Lung (tissue), 12 donors: ENCODE results near the gene TMPRSS3. TPM values are rescaled to one million over a fixed set of nuclear protein-coding genes. Genes with fewer than 3 reads are reported as not detected.
"Not testable (repeated sequence)": the region's sequence is repeated elsewhere in the genome, so short reads cannot be mapped to it uniquely, and the experiment has no call there.

Experiments used
- ATAC-seq: fragments of 200-7000 bp; cut with Tn5 transposase; one replicate; pipeline ENCODE4 v1.9.1; 2020; ENCODE audit warnings: moderate number of reproducible peaks; ENCODE audit not compliant: insufficient read depth, low FRiP score
- DNase-seq, 3 donors: peaks; one replicate each; pipeline ENCODE4 v3.0.0-alpha.2; 2013 to 2017
- H3K27ac ChIP-seq, 2 donors: one replicate each; pipeline ENCODE4 v1.5.1; 2013; ENCODE audit warnings: mild to moderate bottlenecking in 2 of 2, moderate library complexity in 2 of 2, control low read depth in 1 of 2, inconsistent platforms in 1 of 2, low read depth in 1 of 2, low read length in 1 of 2
- H3K27me3 ChIP-seq, 3 donors: one replicate each; pipeline ENCODE4 v1.5.1; 2013; ENCODE audit warnings: low read length in 2 of 3; ENCODE audit not compliant: control insufficient read depth in 3 of 3, insufficient read depth in 3 of 3
- H3K36me3 ChIP-seq, 4 donors: one replicate each; pipeline ENCODE4 v1.5.1; 2013; ENCODE audit warnings: low read length in 4 of 4, mild to moderate bottlenecking in 1 of 4, moderate library complexity in 1 of 4; ENCODE audit not compliant: control insufficient read depth in 4 of 4, insufficient read depth in 4 of 4
- H3K4me1 ChIP-seq, 5 donors: one replicate each; pipeline ENCODE4 v1.5.1; 2013; ENCODE audit warnings: low read length in 5 of 5, mild to moderate bottlenecking in 2 of 5, moderate library complexity in 1 of 5; ENCODE audit not compliant: control insufficient read depth in 5 of 5, insufficient read depth in 5 of 5
- H3K4me3 ChIP-seq: one replicate; pipeline ENCODE4 v1.5.1; 2013; ENCODE audit warnings: mild to moderate bottlenecking, control low read depth, moderate library complexity
- H3K9ac ChIP-seq, 2 donors: one replicate each; pipeline ENCODE4 v1.5.1; 2013; ENCODE audit warnings: low read length in 2 of 2, control low read depth in 1 of 2; ENCODE audit not compliant: insufficient read depth in 1 of 2
- H3K9me3 ChIP-seq, 4 donors: one replicate each; pipeline ENCODE4 v1.5.1; 2013; ENCODE audit warnings: low read length in 3 of 4, mild to moderate bottlenecking in 1 of 4, moderate library complexity in 1 of 4; ENCODE audit not compliant: control insufficient read depth in 4 of 4, insufficient read depth in 3 of 4
- CTCF ChIP-seq: IDR thresholded peaks from 2 replicates; pipeline ENCODE4 v1.5.1; 2012; ENCODE audit warnings: mild to moderate bottlenecking; ENCODE audit errors: control extremely low read depth, extremely low read depth
- WGBS, 2 donors: extraction: QIAGEN DNeasy Blood & Tissue Kit; methylation state at CpG; one replicate each; pipeline ENCODE4 v1.1.7; 2013; 5-methylcytosine and 5-hydroxymethylcytosine counted together
- polyA plus RNA-seq, 2 donors: library from polyadenylated mRNA; stranded (reverse); fragments of 200-250 nt; gene quantifications; one replicate each; pipeline ENCODE4 v1.2.1, GENCODE V29; 2013
- total RNA-seq, 2 donors: library from RNA; depleted of rRNA in 1 of 2; stranded (reverse); fragments of >200 nt in 1 of 2; gene quantifications; one replicate each; pipeline ENCODE4 v1.2.1, GENCODE V29; 2014 to 2021
- donor health status: control.
- donor health status: control.
- donor health status: Bipolar disorder and iron deficiency.
- donor health status: healthy.
- donor health status: DM: yes; HTN: yes; CAD: no.

TMPRSS3 gene
- total and polyA plus RNA-seq, 4 donors: 2.1 to 7.9 (median 4.2) TPM

GRCh38 chr21:42411891-42412635 lies 16.2 kb upstream of the TMPRSS3 start:
- H3K36me3 ChIP-seq: no peaks in the 10 kb centered on the region
- 68 to 80% methylated on average over 21 of the region's 21 CpGs for WGBS, 2 donors
- peaks cover 0 to 2% (median 0%) of the 10 kb centered on the region in 4 donors for H3K9me3 ChIP-seq
- H3K9ac ChIP-seq: no peak overlapping the region
- H3K4me1 ChIP-seq: peaks cover 0 to 8% (median 0%) of the 10 kb centered on the region in 5 donors
- TF ChIP-seq CTCF: no peak
- no peak overlapping the region for H3K27ac ChIP-seq
- no peak overlapping the region for H3K4me3 ChIP-seq
- DNase-seq (no peak), ATAC-seq (no peak)
- no peaks in the 10 kb centered on the region for H3K27me3 ChIP-seq

DNA sequence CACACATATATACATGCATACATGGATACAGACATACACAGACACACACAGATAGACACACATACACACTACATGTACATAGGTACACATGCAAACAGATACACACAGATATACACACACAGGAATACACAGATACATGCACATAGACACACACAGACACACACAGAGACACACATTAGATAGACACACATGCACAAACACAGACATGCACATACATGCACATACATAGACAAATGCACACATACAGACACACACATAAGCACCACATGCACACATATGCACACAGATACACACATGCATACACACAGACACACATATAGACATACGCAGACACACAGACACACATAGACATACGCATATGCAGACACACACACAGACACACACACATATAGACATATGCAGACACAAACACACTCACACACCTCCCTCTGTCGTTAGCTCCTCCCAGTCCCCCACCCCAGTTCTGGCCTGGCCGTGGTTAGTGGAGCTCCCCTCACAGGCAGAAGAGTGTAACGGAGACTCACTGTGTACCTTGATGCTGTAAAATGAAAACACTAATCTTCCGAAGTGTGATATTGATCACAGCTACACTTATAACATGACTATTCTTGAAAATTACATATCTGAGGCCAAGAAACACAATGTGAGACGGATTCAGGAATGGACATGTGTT lies 15.5 kb upstream of the TMPRSS3 start:
- WGBS, 2 donors: 60 to 72% methylated on average over 7 of the region's 7 CpGs
- Histone ChIP-seq H3K4me3 (no peak overlapping the region), H3K27ac (no peak overlapping the region), H3K4me1 (peaks cover 0 to 8% (median 0%) of the 10 kb centered on the region in 5 donors), H3K27me3 (no peaks in the 10 kb centered on the region), H3K36me3 (no peaks in the 10 kb centered on the region), H3K9ac (no peak overlapping the region), H3K9me3 (peaks cover 0 to 2% (median 0%) of the 10 kb centered on the region in 4 donors)
- DNase-seq (no peak), ATAC-seq (no peak)
- no peak for TF ChIP-seq CTCF

DNA sequence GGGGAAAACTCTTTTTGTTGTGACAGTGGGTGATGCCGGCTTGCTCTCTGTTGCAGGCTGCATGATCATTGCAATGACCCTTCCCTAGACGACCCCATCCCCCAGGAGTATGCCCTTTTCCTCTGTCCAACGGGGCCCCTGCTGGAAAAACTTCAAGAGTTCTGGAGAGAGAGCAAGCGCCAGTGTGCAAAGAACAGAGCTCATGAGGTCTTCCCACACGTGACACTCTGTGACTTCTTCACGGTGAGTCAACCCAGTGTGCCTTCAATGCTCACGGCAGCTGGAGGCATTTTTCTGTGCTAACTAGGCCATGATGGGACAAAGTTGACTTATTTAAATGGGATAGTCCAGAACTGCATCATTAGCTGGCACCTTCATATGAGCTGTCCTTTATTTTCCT lies 13.5 kb upstream of the TMPRSS3 start:
- ATAC-seq (no peak), DNase-seq (no peak)
- Histone ChIP-seq H3K9me3 (peaks cover 0 to 2% (median 0%) of the 10 kb centered on the region in 4 donors), H3K4me3 (no peak overlapping the region), H3K4me1 (peaks cover 0 to 6% (median 0%) of the 10 kb centered on the region in 5 donors), H3K27ac (no peak overlapping the region), H3K9ac (no peak overlapping the region), H3K27me3 (no peaks in the 10 kb centered on the region), H3K36me3 (no peaks in the 10 kb centered on the region)
- 84 to 90% methylated on average over 7 of the region's 7 CpGs for WGBS, 2 donors
- no peak for TF ChIP-seq CTCF

DNA sequence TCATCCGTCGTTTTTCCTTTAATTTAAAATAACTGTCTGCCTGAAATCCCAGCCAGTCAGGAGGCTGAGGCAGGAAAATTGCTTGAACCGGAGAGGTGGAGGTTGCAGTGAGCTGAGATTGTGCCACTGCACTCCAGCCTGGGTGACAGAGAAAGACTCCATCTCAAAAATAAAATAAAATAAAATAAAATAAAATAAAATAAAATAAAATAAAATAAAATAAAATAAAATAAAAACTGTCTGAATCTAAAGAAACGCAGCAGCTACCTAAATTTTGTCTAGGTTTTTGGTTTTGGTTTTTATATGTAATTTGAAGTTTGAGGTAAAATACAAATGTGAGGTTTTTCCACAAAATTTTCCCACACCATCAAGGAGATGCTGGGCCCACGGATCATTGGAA lies 12.9 kb upstream of the TMPRSS3 start:
- not testable (repeated sequence) for H3K27me3 ChIP-seq, H3K9me3 ChIP-seq, H3K4me3 ChIP-seq, H3K9ac ChIP-seq, H3K4me1 ChIP-seq, ATAC-seq, H3K36me3 ChIP-seq, DNase-seq, H3K27ac ChIP-seq
- 90 to 92% methylated on average over 5 of the region's 5 CpGs for WGBS, 2 donors
